K562 (cell line): ENCODE measurements around the gene C16orf95. TPM values are rescaled to one million over a fixed set of nuclear protein-coding genes. Genes with fewer than 3 reads are reported as not detected.
A peak's percentile ranks its signal among the peaks of the same experiment; 100 is the strongest.

Experiments used
- ATAC-seq: fragments of 200-7000 bp; cut with Tn5 transposase; 3 replicates; pipeline ENCODE4 v1.9.1; 2020; ENCODE audit warnings: moderate library complexity
- BruUV-seq: library from RNA; stranded (reverse); fragments of 400-500 nt; replicated peaks from 2 replicates; lab custom pipeline; 2021; lab: Mats Ljungman, UMichigan
- CTCF ChIA-PET: fragments of 300-600 bp; formaldehyde crosslinking; extraction: SDS; loops from one replicate; lab custom pipeline; 2021; ENCODE audit warnings: low intra/inter-chr PET ratio; lab: Yijun Ruan, JAX
- POLR2A ChIA-PET: fragments of 300-600, 350-650 bp; sonication (Branson Sonifier 250); formaldehyde crosslinking; extraction: SDS; loops from one replicate; lab custom pipeline; 2021; ENCODE audit warnings: antibody characterized with exemption, inconsistent platforms; lab: Yijun Ruan, JAX
- DNase-seq, 4 experiments: peaks; one replicate each; pipeline versions ENCODE4 v3.0.0 to v3.0.0-alpha.2; 2011 to 2018; ENCODE audit warnings: low spot score in 3 of 4, mixed read lengths in 3 of 4; ENCODE audit errors: extremely low read depth in 1 of 4
- FAIRE-seq: peaks from 2 replicates; lab custom pipeline; 2011; peaks lifted over from hg19 to GRCh38; lab: Jason Lieb, UNC
- H2AFZ ChIP-seq: 2 replicates; pipeline ENCODE4 v1.6.0; 2011; ENCODE audit warnings: low read depth, low read length, control low read depth, inconsistent platforms
- H3K27ac ChIP-seq: fragments of 200-600 bp; 3 replicates; pipeline ENCODE4 v1.8.0; 2011; ENCODE audit warnings: low read depth, mild to moderate bottlenecking, control low read depth, inconsistent platforms, low read length, moderate library complexity, mixed read lengths; ENCODE audit errors: extremely low read depth
- H3K27me3 ChIP-seq, 2 experiments: fragments of 300-600 bp in 1 of 2; 2 replicates in 1 of 2; 3 replicates in 1 of 2; pipeline versions ENCODE4 v1.6.0 to v1.8.0; 2011; ENCODE audit warnings: inconsistent platforms in 2 of 2, low read length in 2 of 2, mild to moderate bottlenecking in 1 of 2, mixed read lengths in 1 of 2, moderate library complexity in 1 of 2; ENCODE audit not compliant: control insufficient read depth in 2 of 2, insufficient read depth in 2 of 2
- H3K36me3 ChIP-seq: fragments of 300-600 bp; 3 replicates; pipeline ENCODE4 v1.8.0; 2011; ENCODE audit warnings: mild to moderate bottlenecking, low read length, inconsistent platforms; ENCODE audit not compliant: control insufficient read depth, insufficient read depth
- H3K4me1 ChIP-seq, 2 experiments: fragments of 200-600 bp in 1 of 2; replicated peaks in 1 of 2; 2 replicates in 1 of 2; 3 replicates in 1 of 2; pipeline versions ENCODE4 v1.5.1 to v1.8.0; 2011; ENCODE audit warnings: inconsistent platforms in 2 of 2, low read length in 2 of 2, mild to moderate bottlenecking in 1 of 2, mixed read lengths in 1 of 2, moderate library complexity in 1 of 2; ENCODE audit not compliant: control insufficient read depth in 2 of 2, insufficient read depth in 2 of 2
- H3K4me2 ChIP-seq: 2 replicates; pipeline ENCODE4 v1.6.1; 2011; ENCODE audit warnings: low read length, control low read depth, inconsistent platforms, mixed read lengths; ENCODE audit not compliant: insufficient read depth
- H3K4me3 ChIP-seq: fragments of 200-600 bp; sonication (generic), shearing (Covaris generic); 2 replicates; pipeline ENCODE4 v1.5.1; 2016; ENCODE audit warnings: control low read depth, inconsistent platforms
- H3K79me2 ChIP-seq: fragments of 200-600 bp; 3 replicates; pipeline ENCODE4 v1.8.0; 2011; ENCODE audit warnings: low read length, inconsistent platforms; ENCODE audit not compliant: control insufficient read depth, insufficient read depth
- H3K9ac ChIP-seq, 2 experiments: 2 replicates each; pipeline versions ENCODE4 v1.6.0 to v1.6.1; 2011; ENCODE audit warnings: low read depth in 2 of 2, low read length in 2 of 2, control low read depth in 1 of 2, inconsistent platforms in 1 of 2, mild to moderate bottlenecking in 1 of 2, mixed read lengths in 1 of 2; ENCODE audit not compliant: insufficient read depth in 1 of 2
- H3K9me1 ChIP-seq: one replicate; pipeline ENCODE4 v1.6.0; 2011; ENCODE audit warnings: inconsistent platforms, mild to moderate bottlenecking, low read length, moderate library complexity; ENCODE audit not compliant: control insufficient read depth, insufficient read depth
- H3K9me3 ChIP-seq: replicated peaks from 2 replicates; pipeline ENCODE4 v1.5.1; 2011; ENCODE audit warnings: low read depth, low read length, inconsistent platforms; ENCODE audit not compliant: control insufficient read depth, insufficient read depth
- H4K20me1 ChIP-seq: replicated peaks from 2 replicates; pipeline ENCODE4 v1.6.1; 2011; ENCODE audit warnings: low read length, inconsistent platforms, mixed read lengths; ENCODE audit not compliant: control insufficient read depth, insufficient read depth
- CTCF ChIP-seq, 3 experiments: IDR thresholded peaks in 2 of 3; conservative IDR thresholded peaks in 1 of 3; 2 replicates each; pipeline ENCODE4 v1.5.1; 2011 to 2012; ENCODE audit warnings: low read length in 3 of 3, mild to moderate bottlenecking in 3 of 3, control low read depth in 2 of 3, improper control_type of control experiment in 1 of 3, inconsistent platforms in 1 of 3, low read depth in 1 of 3, mixed read lengths in 1 of 3, moderate library complexity in 1 of 3; ENCODE audit not compliant: insufficient read depth in 2 of 3
- GABPA ChIP-seq: fragments of 200-800 bp; sonication (Bioruptor generic); conservative IDR thresholded peaks from 2 replicates; pipeline ENCODE4 v1.6.1; 2016; ENCODE audit warnings: low read depth, missing genetic modification characterization, missing compliant biosample characterization
- HMG20A ChIP-seq: fragments of 450-650 bp; formaldehyde crosslinking; conservative IDR thresholded peaks from 2 replicates; pipeline ENCODE4 v1.4.0; 2020; ENCODE audit warnings: mild to moderate bottlenecking, mixed read lengths
- HNRNPK ChIP-seq: fragments of 200-400 bp; formaldehyde crosslinking; IDR thresholded peaks from one replicate; pipeline ENCODE4 v1.6.1; 2018; ENCODE audit warnings: mild to moderate bottlenecking, low read depth, low read length; ENCODE audit not compliant: poor library complexity, severe bottlenecking
- THAP12 ChIP-seq: fragments of 250-450 bp; sonication (Bioruptor Pico); IDR thresholded peaks from 2 replicates; pipeline ENCODE4 v1.9.0; 2021; ENCODE audit warnings: mild to moderate bottlenecking, inconsistent platforms
- WGBS: fragments of 100-300 bp; shearing (Covaris generic); methylation state at CpG from one replicate; pipeline ENCODE4 v1.1.6; 2016; ENCODE audit warnings: low coverage, mixed read lengths; ENCODE audit not compliant: insufficient coverage; ENCODE audit errors: missing lambda C conversion rate; 5-methylcytosine and 5-hydroxymethylcytosine counted together
- in situ Hi-C: fragments of 300-500 bp; cut with MboI; formaldehyde crosslinking; loops from 4 replicates; pipeline ENCODE4 v1.15.0; 2018; ENCODE audit warnings: inconsistent platforms, mixed read lengths
- intact Hi-C: fragments of 100-400 bp; cut with micrococcal nuclease; formaldehyde crosslinking; loops from 2 replicates; pipeline ENCODE4 v1.14.2; 2022
- polyA plus RNA-seq, 8 experiments: library from polyadenylated mRNA; depleted of rRNA in 4 of 8; stranded (reverse) in 5 of 8; unstranded in 3 of 8; fragments of >200 nt; fragmentation: Nextera tagmentation in 2 of 8; fragmentation: Illumina TruSeq in 1 of 8; extraction: Ambion mirVana in 2 of 8; extraction: Trizol in 1 of 8; gene quantifications; 2 replicates each; pipeline versions ENCODE4 v1.2.1 to v1.2.3, GENCODE V29; 2011 to 2014; ENCODE audit warnings: inconsistent platforms in 1 of 8, missing spikeins in 1 of 8
- total RNA-seq, 7 experiments: library from RNA; depleted of rRNA in 6 of 7; stranded (reverse); fragments of >200 nt in 6 of 7; fragmentation: Illumina TruSeq in 2 of 7; extraction: Trizol in 2 of 7; gene quantifications; 2 replicates each; pipeline versions ENCODE4 v1.2.1 to v1.2.3, GENCODE V29; 2011 to 2021; ENCODE audit warnings: low replicate concordance in 1 of 7
- TF ChIP-seq, protein P1 (sequence below): fragments of 450-650 bp; IDR thresholded peaks from 2 replicates; pipeline ENCODE4 v1.6.1; 2016; ENCODE audit warnings: missing biosample characterization, missing genetic modification characterization

Gene C16orf95
- total and polyA plus RNA-seq, 9 of the 15 experiments (the other 6 are each of a cell fraction or from before 2014, with no cell fraction given) = 6.5 to 20.5 (median 9.4) TPM

GRCh38 chr16:87348616-87349157, 31.5 kb upstream of the C16orf95 start (continued):
- TF ChIP-seq HNRNPK = no peak

- Histone ChIP-seq H3K27ac (no peak overlapping the region), H3K4me2 (no peak overlapping the region), H3K4me1 (peaks cover 0 to 26% of the 10 kb centered on the region in 2 experiments; a peak in 1 of 5 replicates), H3K9me1 (peaks cover 5% of the 10 kb centered on the region), H3K27me3 (no peaks in the 10 kb centered on the region), H4K20me1 (no peaks in the 10 kb centered on the region; the same call in 1 of the 2 replicates)
- 95% methylated on average over 11 of the region's 13 CpGs for WGBS
- TF ChIP-seq HMG20A (CRISPR knock-in tag) (no peak), GABPA (tag) (no peak), CTCF (IDR thresholded peaks at IDR 0.05 in 2 of 3, conservative IDR thresholded peaks at IDR 0.05 in 1 of 3; ENCODE audit: insufficient read depth in 2 of 3, low read depth in 1 of 3, low read length in 3 of 3) (0 out of 6 replicates have a peak, but pooled peaks of 1 of the 3 experiments have one; percentile 14), THAP12 (no peak)
- TF ChIP-seq, protein P1, sequence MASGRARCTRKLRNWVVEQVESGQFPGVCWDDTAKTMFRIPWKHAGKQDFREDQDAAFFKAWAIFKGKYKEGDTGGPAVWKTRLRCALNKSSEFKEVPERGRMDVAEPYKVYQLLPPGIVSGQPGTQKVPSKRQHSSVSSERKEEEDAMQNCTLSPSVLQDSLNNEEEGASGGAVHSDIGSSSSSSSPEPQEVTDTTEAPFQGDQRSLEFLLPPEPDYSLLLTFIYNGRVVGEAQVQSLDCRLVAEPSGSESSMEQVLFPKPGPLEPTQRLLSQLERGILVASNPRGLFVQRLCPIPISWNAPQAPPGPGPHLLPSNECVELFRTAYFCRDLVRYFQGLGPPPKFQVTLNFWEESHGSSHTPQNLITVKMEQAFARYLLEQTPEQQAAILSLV (tag) = no peak
- TF ChIP-seq, all 486 proteins: peak for 1
- Histone ChIP-seq H3K4me3 (no peak overlapping the region), H3K9ac (no peak overlapping the region), H3K9me3 (no peaks in the 10 kb centered on the region), H3K36me3 (peaks cover 49% of the 10 kb centered on the region; the same call in 2 of the 3 replicates), H3K79me2 (peaks cover 4% of the 10 kb centered on the region; the same call in 2 of the 3 replicates), H2AFZ (no peak overlapping the region)
- CTCF ChIA-PET = no interaction called here
- in situ Hi-C loops = no loop called here
- POLR2A ChIA-PET = no interaction called here
- FAIRE-seq (no peak), DNase-seq (no peak), ATAC-seq (no peak; the same call in 2 of the 3 replicates)
- intact Hi-C loops = no loop called here
- no TSS peak for BruUV-seq
Measured at GRCh38 chr16:87347932-87348615, 30.9 kb upstream of the C16orf95 start.
